Stimulated activated CD4-positive, alpha-beta T cell treated with anti-CD3 and anti-CD28 coated beads, Interleukin-2, amount 100 ng/mL, for 48 hours (primary cell): ENCODE measurements around the gene SNED1.

ENCODE experiments used
- DNase-seq, 2 donors: peaks; one replicate each; pipeline ENCODE4 v3.0.0-alpha.2; 2020

Gene SNED1

DNA sequence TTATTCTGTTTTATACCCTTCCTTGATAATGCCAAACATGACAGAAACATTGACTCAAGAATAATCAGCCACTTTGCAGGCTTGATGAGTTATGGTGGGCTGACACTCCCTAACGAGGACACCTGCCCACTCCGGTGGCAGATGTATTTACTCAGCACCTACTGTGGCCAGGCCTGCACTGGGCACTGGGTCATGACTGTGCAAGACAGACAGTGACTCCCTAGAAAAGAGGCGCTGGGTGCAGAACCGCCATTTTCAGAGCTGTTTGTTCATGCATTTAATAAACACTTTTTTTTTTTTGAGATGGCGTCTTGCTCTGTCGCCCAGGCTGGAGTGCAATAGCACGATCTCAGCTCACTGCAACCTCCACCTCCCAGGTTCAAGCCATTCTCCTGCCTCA, 32.5 kb downstream of the SNED1 start:
- DNase-seq = no peak

DNA sequence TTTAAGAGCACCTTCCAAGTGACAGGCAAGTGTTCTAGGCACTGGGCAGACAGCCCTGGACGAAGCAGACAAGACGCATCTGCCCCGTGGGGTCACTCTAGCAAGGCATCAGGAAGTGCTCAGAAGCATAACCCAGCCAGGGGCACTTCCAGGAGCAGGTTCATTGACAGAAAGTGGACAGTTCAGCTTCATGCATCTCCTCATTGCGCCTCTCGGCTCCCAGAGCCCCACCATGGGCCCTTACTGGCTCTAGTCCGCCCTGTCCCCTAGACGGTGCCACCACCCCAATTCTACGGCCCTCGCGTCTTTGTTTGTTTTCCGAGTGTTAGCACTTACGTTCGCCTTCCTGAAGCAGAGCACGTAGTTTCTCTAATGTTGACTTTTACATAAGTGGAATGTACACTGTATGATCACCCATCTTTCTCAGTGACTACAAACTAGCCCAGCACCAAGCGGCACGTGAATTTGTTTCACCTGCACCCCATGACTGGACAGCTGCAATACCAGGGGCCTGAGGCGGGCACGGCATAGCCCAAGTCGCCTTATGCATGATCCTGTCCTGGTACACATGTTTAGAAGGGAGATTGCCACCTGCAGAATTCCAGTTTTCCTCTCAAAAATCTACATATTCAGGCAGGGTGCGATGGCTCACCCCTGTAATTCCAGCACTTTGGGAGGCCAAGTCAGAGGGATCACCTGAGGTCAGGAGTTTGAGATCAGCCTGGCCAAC, 33.2 kb downstream of the SNED1 start:
- no peak for DNase-seq

- no peak for DNase-seq
These were observed 35.0 kb downstream of the SNED1 start for GRCh38 chr2:241033336-241033987.

GRCh38 chr2:241033994-241034393, 35.6 kb downstream of the SNED1 start:
- DNase-seq = no peak

GRCh38 chr2:241034490-241035141, 36.2 kb downstream of the SNED1 start:
- DNase-seq = no peak

DNA sequence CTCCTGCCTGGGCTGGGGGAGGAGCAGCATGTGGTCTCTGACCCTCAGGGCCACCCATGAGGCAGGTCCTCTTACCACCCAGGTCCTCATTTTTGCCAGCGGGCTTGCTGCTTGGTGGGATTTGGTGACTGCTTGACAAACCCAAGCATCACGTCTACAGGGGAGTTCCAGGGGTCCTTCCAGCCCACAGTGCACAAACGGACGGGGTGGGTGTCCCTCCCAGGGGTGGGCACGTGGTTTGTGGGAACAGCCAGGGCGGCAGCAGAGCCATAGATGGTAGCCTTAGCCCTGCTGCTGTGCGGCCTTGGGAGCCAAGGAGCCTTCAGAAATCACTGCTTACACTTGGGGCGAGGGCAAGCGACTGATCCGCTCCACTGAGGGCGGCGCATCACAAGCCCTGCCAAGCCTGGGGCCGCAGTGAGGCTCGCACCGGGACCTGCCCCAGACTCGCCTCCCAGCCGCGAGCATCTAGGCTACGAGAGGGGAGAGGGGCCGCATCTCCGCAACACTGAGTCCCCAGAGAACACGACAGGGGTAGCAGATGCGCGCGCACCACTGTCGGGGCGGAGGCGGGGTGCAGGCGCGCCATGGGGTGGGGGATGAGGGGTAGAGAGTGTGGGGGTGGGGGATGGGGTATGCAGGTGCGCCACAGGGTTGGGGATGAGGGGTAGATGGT, 36.9 kb downstream of the SNED1 start:
- DNase-seq = no peak

GRCh38 chr2:241035818-241036396, 37.5 kb downstream of the SNED1 start:
- peak in 1 of 2 donors; percentile 21 for DNase-seq

DNA sequence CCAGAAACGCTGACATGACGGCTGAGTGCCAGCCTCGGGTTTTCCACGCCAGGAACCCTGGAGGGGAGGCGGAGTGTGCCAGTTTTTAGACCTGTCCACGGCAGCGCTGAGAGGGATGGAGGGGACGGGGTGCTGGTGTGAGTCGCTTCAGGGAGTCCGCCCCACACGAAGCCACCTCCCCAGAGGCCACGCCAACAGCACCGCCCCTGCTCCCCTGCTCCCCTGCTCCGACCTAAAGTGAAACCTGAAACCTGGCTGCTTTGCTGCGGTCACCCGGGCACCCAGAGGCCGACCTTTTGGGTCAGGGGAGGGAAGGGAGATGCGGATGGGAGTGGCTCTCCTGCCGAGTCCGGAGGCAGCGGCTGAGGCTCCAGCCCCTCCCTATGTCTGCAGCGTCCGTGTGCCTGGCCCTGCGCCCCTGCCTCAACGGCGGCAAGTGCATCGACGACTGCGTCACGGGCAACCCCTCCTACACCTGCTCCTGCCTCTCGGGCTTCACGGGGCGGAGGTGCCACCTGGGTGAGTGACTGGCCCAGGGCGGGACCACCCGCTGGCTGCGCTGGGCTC, 38.1 kb downstream of the SNED1 start:
- peak; percentile 31 to 37 for DNase-seq

- peak in 1 of 2 donors; percentile 17 for DNase-seq
These were observed 38.6 kb downstream of the SNED1 start for GRCh38 chr2:241036964-241037421.

DNA sequence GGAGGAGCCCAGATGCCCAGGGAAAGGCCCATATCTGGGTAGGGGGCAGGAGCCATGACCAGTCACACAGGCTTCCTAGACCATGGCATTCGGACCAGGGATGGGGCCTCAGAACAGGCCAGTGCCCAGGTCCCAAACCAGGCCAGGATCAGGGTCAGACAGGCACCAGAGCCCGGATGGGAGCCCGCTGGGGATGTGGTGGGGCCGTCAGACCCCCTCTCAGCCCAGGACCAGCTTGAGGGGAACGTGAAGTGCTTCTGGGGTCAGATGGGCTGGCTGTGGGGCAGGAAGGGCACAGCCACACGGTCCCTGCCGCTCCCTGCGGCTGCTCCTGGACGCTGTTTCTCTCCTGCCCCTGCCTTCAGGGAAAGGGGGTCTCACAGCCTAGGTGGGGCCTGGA, 39.1 kb downstream of the SNED1 start:
- no peak for DNase-seq

DNA sequence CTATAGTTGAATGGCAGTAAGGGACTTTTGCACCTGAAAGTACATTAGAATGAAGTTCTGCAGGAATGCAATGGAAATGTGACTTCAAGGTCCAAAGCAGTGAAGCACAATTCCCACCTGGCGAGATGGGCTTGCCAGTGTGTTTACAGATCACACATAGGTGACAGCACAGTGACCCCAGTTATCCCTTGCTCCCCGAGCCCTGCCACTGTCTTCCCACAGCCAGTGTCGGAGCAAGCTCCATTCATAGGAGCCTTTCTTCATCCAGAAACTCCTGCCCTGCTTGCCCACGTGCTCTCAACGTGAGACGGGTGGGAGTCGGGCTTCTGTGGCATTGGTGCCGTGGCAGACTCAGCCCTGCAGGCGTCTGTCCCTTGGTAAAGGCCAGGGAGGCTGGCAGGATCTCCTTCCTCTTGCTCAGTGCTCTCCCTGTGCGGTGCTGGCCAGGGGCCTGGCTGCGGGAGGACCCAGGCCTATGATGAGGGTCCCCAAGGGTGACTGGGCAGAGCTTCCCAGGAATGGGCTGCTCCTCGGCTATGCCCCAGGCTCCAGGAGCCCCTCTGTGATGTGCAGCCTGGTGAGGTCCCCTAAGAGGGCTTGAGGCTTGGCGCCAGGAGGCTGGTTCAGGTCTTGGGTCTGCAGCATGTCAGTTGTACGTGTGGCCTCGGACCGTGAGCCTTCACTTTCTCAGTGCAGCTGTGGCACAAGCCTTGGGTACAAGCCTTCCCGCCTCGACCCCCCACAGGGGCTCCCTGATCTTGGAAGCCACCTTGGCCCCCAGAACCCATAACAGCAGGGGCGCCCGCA, 40.2 kb downstream of the SNED1 start:
- DNase-seq = no peak

DNA sequence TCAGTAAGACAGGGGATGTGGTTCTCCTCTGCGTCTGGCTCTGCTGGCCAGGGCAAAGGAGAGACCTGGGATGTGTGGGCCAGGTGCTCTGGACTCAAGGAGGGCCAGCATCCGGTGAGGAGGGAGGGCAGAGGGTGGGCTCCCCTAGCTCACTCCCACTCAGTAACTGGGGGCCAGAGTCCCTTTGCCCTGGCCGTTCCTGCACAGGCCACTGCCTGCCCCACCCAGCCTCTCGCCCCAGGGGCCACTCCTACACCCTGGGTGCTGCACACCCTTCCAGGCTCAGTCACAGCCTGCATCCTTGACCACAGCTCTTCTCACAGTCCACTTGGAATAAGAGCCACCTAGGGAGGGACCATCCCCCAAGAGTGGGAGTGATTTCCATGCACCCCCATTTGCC, 41.0 kb downstream of the SNED1 start:
- DNase-seq = no peak

GRCh38 chr2:241040081-241040803, 41.8 kb downstream of the SNED1 start:
- no peak for DNase-seq

DNA sequence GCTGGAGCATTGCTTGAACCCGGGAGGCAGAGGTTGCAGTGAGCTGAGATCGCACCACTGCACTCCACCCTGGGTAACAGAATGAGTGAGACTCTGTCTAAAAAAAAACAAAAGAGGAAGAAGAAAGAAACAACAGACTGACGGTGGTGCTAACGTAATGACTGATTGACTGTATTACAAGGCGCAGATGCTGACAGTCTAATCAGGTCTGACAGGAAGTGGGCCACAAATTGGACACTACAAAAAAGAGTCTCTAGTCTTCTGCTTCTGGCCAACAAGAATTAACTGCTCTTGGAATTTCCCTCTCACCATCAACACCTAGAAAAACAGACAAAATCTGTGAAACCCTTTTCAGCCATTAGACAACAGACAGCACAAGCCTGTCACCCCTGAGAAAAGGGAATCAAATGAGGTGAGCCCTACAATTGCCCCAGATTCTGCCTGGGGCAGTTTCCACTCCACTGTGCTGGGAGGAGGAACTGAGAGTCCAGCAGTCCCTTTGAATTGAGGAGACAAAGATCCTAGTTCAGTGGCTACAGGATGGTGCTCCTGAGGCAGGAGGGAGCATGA, 43.3 kb downstream of the SNED1 start:
- no peak for DNase-seq

DNA sequence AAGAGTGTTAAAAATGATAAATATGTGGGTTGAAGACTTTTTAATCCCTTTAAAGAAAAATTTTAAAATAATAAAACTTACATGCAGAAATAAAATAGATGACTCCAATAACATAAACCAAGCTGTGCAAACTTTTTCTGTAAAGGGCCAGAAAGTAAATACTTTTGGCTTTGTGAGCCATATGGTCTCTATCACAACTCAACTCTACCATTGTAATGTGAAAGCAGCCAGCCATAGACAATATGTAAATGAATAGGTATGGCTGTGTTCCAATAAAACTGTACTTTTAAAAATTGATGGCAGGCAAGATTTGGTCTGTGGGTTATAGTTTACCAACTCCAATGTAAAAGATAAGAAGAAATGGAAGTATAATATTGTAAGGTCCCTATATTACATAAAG, 45.2 kb downstream of the SNED1 start:
- DNase-seq = no peak

GRCh38 chr2:241047253-241048010, 49.0 kb downstream of the SNED1 start:
- no peak for DNase-seq

DNA sequence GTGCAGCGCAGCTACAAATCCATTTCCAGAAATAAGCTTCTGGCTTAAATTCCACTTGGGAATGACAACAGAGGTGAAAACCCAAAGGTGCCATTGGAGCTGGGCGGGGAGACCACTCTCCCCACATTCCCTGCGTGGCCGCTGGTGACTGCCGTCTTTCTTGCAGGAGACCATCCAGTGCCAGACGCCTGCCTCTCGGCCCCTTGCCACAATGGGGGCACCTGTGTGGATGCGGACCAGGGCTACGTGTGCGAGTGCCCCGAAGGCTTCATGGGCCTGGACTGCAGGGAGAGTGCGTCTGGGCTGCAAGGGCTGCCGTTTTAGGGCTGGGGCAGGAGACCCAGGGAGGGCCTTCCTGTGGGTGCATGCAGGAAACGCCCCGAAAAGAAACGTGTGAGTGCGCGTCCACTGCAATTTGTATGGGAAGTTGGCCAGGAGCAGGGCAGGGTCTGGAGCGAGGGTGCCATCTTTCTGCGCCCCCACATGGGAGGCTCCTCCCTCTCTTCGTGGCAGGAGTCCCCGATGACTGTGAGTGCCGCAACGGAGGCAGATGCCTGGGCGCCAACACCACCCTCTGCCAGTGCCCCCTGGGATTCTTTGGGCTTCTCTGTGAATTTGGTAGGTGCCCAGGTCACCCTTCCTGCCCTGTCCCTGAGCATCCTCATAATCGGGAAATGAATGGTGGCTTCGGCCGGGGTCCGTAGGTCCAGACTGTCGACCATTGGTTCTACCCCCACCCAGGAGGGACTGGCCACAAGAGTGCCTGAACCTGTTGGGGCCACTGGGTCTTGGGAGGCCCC, 49.9 kb downstream of the SNED1 start:
- DNase-seq = no peak

- DNase-seq = no peak
These were observed 50.5 kb downstream of the SNED1 start for GRCh38 chr2:241048949-241049343.
